SK-N-SH treated with all-trans-retinoic acid at 6 μM for 48 hours (cell line): ENCODE results near the gene AKT3.

Source experiments
- ATAC-seq: fragments of 200-7000 bp; cut with Tn5 transposase; 3 replicates; pipeline ENCODE4 v1.9.1; 2020; ENCODE audit warnings: mild to moderate bottlenecking, moderate library complexity
- ARNTL ChIP-seq: fragments of 450-650 bp; formaldehyde crosslinking; IDR thresholded peaks from 2 replicates; pipeline ENCODE4 v1.5.0; 2020; ENCODE audit warnings: low read depth, mild to moderate bottlenecking, moderate library complexity, borderline replicate concordance
- BACH2 ChIP-seq: fragments of 250-450 bp; sonication (Bioruptor Pico); IDR thresholded peaks from 2 replicates; pipeline ENCODE4 v1.9.0; 2021; ENCODE audit warnings: mild to moderate bottlenecking, borderline replicate concordance
- CREB5 ChIP-seq: fragments of 250-450 bp; sonication (Bioruptor Pico); IDR thresholded peaks from 2 replicates; pipeline ENCODE4 v1.5.1; 2020; ENCODE audit warnings: low read depth, mild to moderate bottlenecking, moderate library complexity
- ESRRG ChIP-seq: fragments of 250-450 bp; sonication (Bioruptor Pico); IDR thresholded peaks from 2 replicates; pipeline ENCODE4 v1.6.1; 2021; ENCODE audit warnings: mild to moderate bottlenecking
- GLIS3 ChIP-seq: fragments of 250-450 bp; sonication (Bioruptor Pico); IDR thresholded peaks from 2 replicates; pipeline ENCODE4 v1.5.0; 2020; ENCODE audit warnings: mild to moderate bottlenecking, moderate library complexity
- ISL1 ChIP-seq: fragments of 250-450 bp; sonication (Bioruptor Pico); IDR thresholded peaks from 2 replicates; pipeline ENCODE4 v2.1.2; 2022; ENCODE audit warnings: mild to moderate bottlenecking, moderate library complexity
- OSR1 ChIP-seq: fragments of 250-450 bp; sonication (Bioruptor Pico); IDR thresholded peaks from 2 replicates; pipeline ENCODE4 v1.8.0; 2022; ENCODE audit warnings: moderate library complexity, mild to moderate bottlenecking, inconsistent platforms
- PATZ1 ChIP-seq: fragments of 250-450 bp; sonication (Bioruptor Pico); IDR thresholded peaks from 2 replicates; pipeline ENCODE4 v1.8.0; 2020; ENCODE audit warnings: mild to moderate bottlenecking, moderate library complexity, borderline replicate concordance
- POU6F1 ChIP-seq: fragments of 250-450 bp; sonication (Bioruptor Pico); IDR thresholded peaks from 2 replicates; pipeline ENCODE4 v1.8.0; 2021; ENCODE audit warnings: low read depth, mild to moderate bottlenecking, moderate library complexity, borderline replicate concordance
- PPARA ChIP-seq: fragments of 250-450 bp; sonication (Bioruptor Pico); IDR thresholded peaks from 2 replicates; pipeline ENCODE4 v1.5.0; 2020; ENCODE audit warnings: mild to moderate bottlenecking, borderline replicate concordance
- RARB ChIP-seq: fragments of 250-450 bp; sonication (Bioruptor Pico); IDR thresholded peaks from 2 replicates; pipeline ENCODE4 v1.8.0; 2021; ENCODE audit warnings: mild to moderate bottlenecking, moderate library complexity
- SNAI2 ChIP-seq: fragments of 250-450 bp; sonication (Bioruptor Pico); IDR thresholded peaks from 2 replicates; pipeline ENCODE4 v1.5.0; 2020; ENCODE audit warnings: mild to moderate bottlenecking, moderate library complexity
- TCF4 ChIP-seq: fragments of 250-450 bp; sonication (Bioruptor Pico); IDR thresholded peaks from 2 replicates; pipeline ENCODE4 v1.8.0; 2021; ENCODE audit warnings: mild to moderate bottlenecking, moderate library complexity, borderline replicate concordance
- TOX ChIP-seq: fragments of 250-450 bp; sonication (Bioruptor Pico); IDR thresholded peaks from 2 replicates; pipeline ENCODE4 v1.8.0; 2021; ENCODE audit warnings: mild to moderate bottlenecking, moderate library complexity, borderline replicate concordance
- TSHZ2 ChIP-seq: fragments of 250-450 bp; sonication (Bioruptor Pico); IDR thresholded peaks from 2 replicates; pipeline ENCODE4 v1.5.0; 2020; ENCODE audit warnings: mild to moderate bottlenecking, moderate library complexity
- ZC3H10 ChIP-seq: fragments of 250-450 bp; sonication (Bioruptor Pico); IDR thresholded peaks from 2 replicates; pipeline ENCODE4 v1.5.1; 2021; ENCODE audit warnings: mild to moderate bottlenecking, moderate library complexity
- ZFP3 ChIP-seq: fragments of 250-450 bp; sonication (Bioruptor Pico); IDR thresholded peaks from 2 replicates; pipeline ENCODE4 v1.5.0; 2020; ENCODE audit warnings: mild to moderate bottlenecking, moderate library complexity
- ZFP30 ChIP-seq: fragments of 450-650 bp; formaldehyde crosslinking; IDR thresholded peaks from 2 replicates; pipeline ENCODE4 v1.5.0; 2022; ENCODE audit warnings: mild to moderate bottlenecking, moderate library complexity
- ZNF565 ChIP-seq: fragments of 450-650 bp; formaldehyde crosslinking; conservative IDR thresholded peaks from 2 replicates; pipeline ENCODE4 v1.5.0; 2020; ENCODE audit warnings: low read depth, mild to moderate bottlenecking, moderate library complexity
- ZNF70 ChIP-seq: fragments of 450-650 bp; formaldehyde crosslinking; IDR thresholded peaks from 2 replicates; pipeline ENCODE4 v1.5.0; 2020; ENCODE audit warnings: mild to moderate bottlenecking, moderate library complexity
- ZNF8 ChIP-seq: fragments of 450-650 bp; formaldehyde crosslinking; IDR thresholded peaks from 2 replicates; pipeline ENCODE4 v1.5.0; 2020; ENCODE audit warnings: mild to moderate bottlenecking, moderate library complexity

The AKT3 gene

GRCh38 chr1:243513726-243514491, 336.1 kb downstream of the AKT3 start:
- TF ChIP-seq ZNF8 (CRISPR knock-in tag) (no peak), OSR1 (CRISPR knock-in tag) (no peak), ZFP3 (no peak), PPARA (no peak), SNAI2 (CRISPR knock-in tag) (no peak)
- ATAC-seq, result peak; percentile 84

GRCh38 chr1:243510928-243511327, 339.1 kb downstream of the AKT3 start:
- TF ChIP-seq BACH2 (CRISPR knock-in tag) (no peak), ZFP3 (no peak), ESRRG (CRISPR knock-in tag) (no peak), CREB5 (no peak), TOX (CRISPR knock-in tag) (no peak), TCF4 (CRISPR knock-in tag) (no peak), PATZ1 (no peak), ZNF70 (CRISPR knock-in tag) (no peak), ISL1 (CRISPR knock-in tag) (no peak)
- TF ChIP-seq, all 23 proteins: peak for 0
- ATAC-seq, result no peak

GRCh38 chr1:243508943-243509342, 341.1 kb downstream of the AKT3 start:
- TF ChIP-seq ZFP3, result no peak
- TF ChIP-seq TSHZ2 (CRISPR knock-in tag), result no peak
- no peak for TF ChIP-seq PATZ1
- TF ChIP-seq ZNF8 (CRISPR knock-in tag), result no peak
- TF ChIP-seq ISL1 (CRISPR knock-in tag), result no peak
- no peak for TF ChIP-seq ZFP30
- no peak for TF ChIP-seq ZNF565 (CRISPR knock-in tag)
- no peak for TF ChIP-seq POU6F1 (CRISPR knock-in tag)
- TF ChIP-seq BACH2 (CRISPR knock-in tag), result no peak
- no peak for TF ChIP-seq PPARA
- no peak for TF ChIP-seq ESRRG (CRISPR knock-in tag)
- TF ChIP-seq ZC3H10 (CRISPR knock-in tag), result no peak
- no peak for TF ChIP-seq GLIS3 (CRISPR knock-in tag)
- TF ChIP-seq RARB, result no peak
- no peak for TF ChIP-seq SNAI2 (CRISPR knock-in tag)
- TF ChIP-seq ARNTL (CRISPR knock-in tag), result no peak
- no peak for ATAC-seq
